ENCODE measurements around the gene CMTM7.

The CMTM7 gene

DNA sequence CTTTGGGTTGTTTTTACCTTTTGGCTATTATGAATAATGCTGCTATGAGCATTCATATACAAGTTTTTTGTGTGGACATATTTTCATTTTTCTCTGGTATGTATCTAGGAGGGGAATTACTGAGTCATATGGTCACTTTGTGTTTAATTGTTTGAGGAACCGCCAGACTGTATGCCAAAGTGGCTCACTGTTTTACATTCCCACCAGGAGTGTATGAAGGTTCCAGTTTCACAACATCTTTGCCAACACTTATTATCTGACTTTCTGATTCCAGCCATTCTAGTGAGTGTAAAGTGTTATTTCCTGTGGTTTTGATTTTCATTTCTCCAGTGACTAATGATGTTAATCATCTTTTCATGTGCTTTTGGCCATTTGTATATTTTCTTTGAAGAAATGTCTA, 51.8 kb downstream of the CMTM7 start (continued):
- TF ChIP-seq ELK4 (IDR thresholded peaks at IDR 0.05; ENCODE audit: borderline replicate concordance, low read depth, low read length): no peak
- TF ChIP-seq ZBTB26 (tag by site-specific recombination; optimal IDR thresholded peaks at IDR 0.05): no peak

DNA sequence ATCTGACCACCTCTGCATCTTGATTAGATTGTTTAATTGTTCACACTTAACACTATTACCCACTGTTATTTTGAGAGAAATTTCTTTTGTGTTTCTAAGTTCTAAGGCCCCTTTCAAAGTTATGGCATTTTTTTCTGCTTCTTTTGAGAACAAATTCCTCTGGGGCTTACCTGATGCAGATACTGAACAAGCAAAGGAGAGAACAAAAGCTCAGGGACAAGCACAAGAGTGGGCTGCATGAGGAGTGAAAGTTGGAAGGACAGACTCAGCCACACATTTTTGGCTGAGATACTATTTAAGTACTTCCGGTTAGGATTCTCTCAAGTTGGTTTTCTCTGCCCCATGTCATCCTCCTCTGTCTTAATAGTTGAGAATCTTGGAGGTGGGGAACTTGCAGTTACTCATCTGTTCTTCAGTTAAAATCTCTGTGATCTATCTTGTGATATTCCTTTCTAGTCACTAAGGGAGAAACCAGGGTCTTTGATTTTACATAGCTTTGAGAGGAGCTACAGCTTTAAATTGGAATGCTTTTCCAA, 56.3 kb downstream of the CMTM7 start:
- H3K27ac ChIP-seq (ENCODE audit: extremely low read depth, low read depth, low read length): no peak overlapping the region
- ChIA-PET CTCF (interaction anchor here (0.6 kb wide), 1 partner anchor 10 kb away, joined by 3 read pairs; no protein-coding TSS in a partner anchor), POLR2A (no interaction called here)
- H3K4me1 ChIP-seq (ENCODE audit: control insufficient read depth, insufficient read depth, low read length): no peaks in the 10 kb centered on the region
- TF ChIP-seq ZNF555 (tag by site-specific recombination; conservative IDR thresholded peaks at IDR 0.05) (no peak), ZNF664 (tag by site-specific recombination; IDR thresholded peaks at IDR 0.05) (0 out of 2 replicates have a peak, but pooled peaks have one; percentile 39)
- H3K9me3 ChIP-seq (ENCODE audit: control insufficient read depth, insufficient read depth, low read depth, low read length): no peaks in the 10 kb centered on the region
- H3K4me3 ChIP-seq (ENCODE audit: low read depth, low read length): no peak overlapping the region
- peaks cover 4 to 14% of the 10 kb centered on the region in 2 experiments; a peak in 2 of 3 replicates for H3K36me3 ChIP-seq (ENCODE audit: control insufficient read depth in 2 of 2, insufficient read depth in 1 of 2, low read length in 2 of 2)

GRCh38 chr3:32448686-32449474, 57.2 kb downstream of the CMTM7 start:
- CTCF ChIA-PET: interaction anchor here (0.6 to 1.0 kb wide), 2 partner anchors 9 to 53 kb away, joined by 3 read pairs; no protein-coding TSS in a partner anchor

More at GRCh38 chr3:32448686-32449474, 57.2 kb downstream of the CMTM7 start:
- H3K36me3 ChIP-seq (ENCODE audit: control insufficient read depth in 2 of 2, insufficient read depth in 1 of 2, low read length in 2 of 2): peaks cover 4 to 14% of the 10 kb centered on the region in 2 experiments; a peak in 2 of 3 replicates
- H3K27ac ChIP-seq (ENCODE audit: extremely low read depth, low read depth, low read length): no peak overlapping the region
- POLR2A ChIA-PET: no interaction called here
- TF ChIP-seq ZNF549 (tag by site-specific recombination; IDR thresholded peaks at IDR 0.05) (no peak), ZNF596 (tag by site-specific recombination; IDR thresholded peaks at IDR 0.05) (no peak), ZNF513 (tag by site-specific recombination; IDR thresholded peaks at IDR 0.05) (no peak), GLIS1 (tag by site-specific recombination; IDR thresholded peaks at IDR 0.05) (no peak), ZNF214 (tag by site-specific recombination; IDR thresholded peaks at IDR 0.05; ENCODE audit: borderline replicate concordance) (no peak), ZNF184 (tag by site-specific recombination; IDR thresholded peaks at IDR 0.05) (no peak), ZNF433 (tag by site-specific recombination; IDR thresholded peaks at IDR 0.05; ENCODE audit: low read depth) (no peak), ZNF350 (tag by site-specific recombination; IDR thresholded peaks at IDR 0.05) (no peak), ZNF24 (tag by site-specific recombination; IDR thresholded peaks at IDR 0.05) (no peak), ZNF114 (tag by site-specific recombination; IDR thresholded peaks at IDR 0.05) (no peak)
- TF ChIP-seq, protein P1, sequence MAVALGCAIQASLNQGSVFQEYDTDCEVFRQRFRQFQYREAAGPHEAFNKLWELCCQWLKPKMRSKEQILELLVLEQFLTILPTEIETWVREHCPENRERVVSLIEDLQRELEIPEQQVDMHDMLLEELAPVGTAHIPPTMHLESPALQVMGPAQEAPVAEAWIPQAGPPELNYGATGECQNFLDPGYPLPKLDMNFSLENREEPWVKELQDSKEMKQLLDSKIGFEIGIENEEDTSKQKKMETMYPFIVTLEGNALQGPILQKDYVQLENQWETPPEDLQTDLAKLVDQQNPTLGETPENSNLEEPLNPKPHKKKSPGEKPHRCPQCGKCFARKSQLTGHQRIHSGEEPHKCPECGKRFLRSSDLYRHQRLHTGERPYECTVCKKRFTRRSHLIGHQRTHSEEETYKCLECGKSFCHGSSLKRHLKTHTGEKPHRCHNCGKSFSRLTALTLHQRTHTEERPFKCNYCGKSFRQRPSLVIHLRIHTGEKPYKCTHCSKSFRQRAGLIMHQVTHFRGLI (tag by site-specific recombination; IDR thresholded peaks at IDR 0.05): no peak
- TF ChIP-seq, protein P2, sequence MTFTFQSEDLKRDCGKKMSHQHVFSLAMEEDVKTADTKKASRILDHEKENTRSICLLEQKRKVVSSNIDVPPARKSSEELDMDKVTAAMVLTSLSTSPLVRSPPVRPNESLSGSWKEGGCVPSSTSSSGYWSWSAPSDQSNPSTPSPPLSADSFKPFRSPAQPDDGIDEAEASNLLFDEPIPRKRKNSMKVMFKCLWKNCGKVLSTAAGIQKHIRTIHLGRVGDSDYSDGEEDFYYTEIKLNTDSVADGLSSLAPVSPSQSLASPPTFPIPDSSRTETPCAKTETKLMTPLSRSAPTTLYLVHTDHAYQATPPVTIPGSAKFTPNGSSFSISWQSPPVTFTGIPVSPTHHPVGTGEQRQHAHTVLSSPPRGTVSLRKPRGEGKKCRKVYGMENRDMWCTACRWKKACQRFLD (tag by site-specific recombination; IDR thresholded peaks at IDR 0.05): no peak
- TF ChIP-seq, protein P3, sequence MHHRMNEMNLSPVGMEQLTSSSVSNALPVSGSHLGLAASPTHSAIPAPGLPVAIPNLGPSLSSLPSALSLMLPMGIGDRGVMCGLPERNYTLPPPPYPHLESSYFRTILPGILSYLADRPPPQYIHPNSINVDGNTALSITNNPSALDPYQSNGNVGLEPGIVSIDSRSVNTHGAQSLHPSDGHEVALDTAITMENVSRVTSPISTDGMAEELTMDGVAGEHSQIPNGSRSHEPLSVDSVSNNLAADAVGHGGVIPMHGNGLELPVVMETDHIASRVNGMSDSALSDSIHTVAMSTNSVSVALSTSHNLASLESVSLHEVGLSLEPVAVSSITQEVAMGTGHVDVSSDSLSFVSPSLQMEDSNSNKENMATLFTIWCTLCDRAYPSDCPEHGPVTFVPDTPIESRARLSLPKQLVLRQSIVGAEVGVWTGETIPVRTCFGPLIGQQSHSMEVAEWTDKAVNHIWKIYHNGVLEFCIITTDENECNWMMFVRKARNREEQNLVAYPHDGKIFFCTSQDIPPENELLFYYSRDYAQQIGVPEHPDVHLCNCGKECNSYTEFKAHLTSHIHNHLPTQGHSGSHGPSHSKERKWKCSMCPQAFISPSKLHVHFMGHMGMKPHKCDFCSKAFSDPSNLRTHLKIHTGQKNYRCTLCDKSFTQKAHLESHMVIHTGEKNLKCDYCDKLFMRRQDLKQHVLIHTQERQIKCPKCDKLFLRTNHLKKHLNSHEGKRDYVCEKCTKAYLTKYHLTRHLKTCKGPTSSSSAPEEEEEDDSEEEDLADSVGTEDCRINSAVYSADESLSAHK (tag by site-specific recombination; IDR thresholded peaks at IDR 0.05): no peak
- H3K4me3 ChIP-seq (ENCODE audit: low read depth, low read length): no peak overlapping the region
- no peaks in the 10 kb centered on the region for H3K4me1 ChIP-seq (ENCODE audit: control insufficient read depth, insufficient read depth, low read length)
- H3K9me3 ChIP-seq (ENCODE audit: control insufficient read depth, insufficient read depth, low read depth, low read length): no peaks in the 10 kb centered on the region

Measured in HEK293 (cell line).